PC-3 (cell line): Measurements from ENCODE around the gene CEP68.

Experiments
- CTCF ChIP-seq: fragments of 300-600 bp; sonication (generic); conservative IDR thresholded peaks from 2 replicates; pipeline ENCODE4 v1.5.1; 2017; ENCODE audit warnings: antibody characterized with exemption, low read depth, mild to moderate bottlenecking, low read length
- EZH2 ChIP-seq: fragments of 300-600 bp; sonication (generic); IDR thresholded peaks from one replicate; pipeline ENCODE4 v1.6.1; 2017; ENCODE audit warnings: antibody characterized with exemption, mild to moderate bottlenecking, low read length; ENCODE audit not compliant: unreplicated experiment

DNA sequence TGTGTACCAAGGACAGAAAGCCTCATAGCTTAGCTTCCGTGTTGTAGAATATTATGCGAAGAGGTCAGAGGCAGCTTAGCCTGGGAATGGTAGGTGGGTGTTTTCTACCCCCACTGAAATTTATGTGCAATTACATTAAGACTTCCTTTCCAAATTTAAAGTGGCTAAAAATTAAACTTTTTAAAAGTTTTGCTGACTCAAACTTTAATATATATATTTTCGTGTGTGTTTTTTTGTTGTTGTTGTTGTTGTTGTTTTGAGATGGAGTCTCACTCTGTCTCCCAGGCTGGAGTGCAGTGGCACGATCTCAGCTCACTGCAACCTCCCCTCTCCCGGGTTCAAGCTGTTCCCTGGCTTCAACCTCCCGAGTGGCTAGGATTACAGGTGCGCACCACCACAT is 77.9 kb downstream of the CEP68 start:
- TF ChIP-seq CTCF = no peak
- no peak for TF ChIP-seq EZH2
